ENCODE measurements around the gene HLA-B.
A peak's percentile ranks its signal among the peaks of the same experiment; 100 is the strongest.
"Not testable (repeated sequence)": the region's sequence is repeated elsewhere in the genome, so short reads cannot be mapped to it uniquely, and the experiment has no call there.

HLA-B gene

DNA sequence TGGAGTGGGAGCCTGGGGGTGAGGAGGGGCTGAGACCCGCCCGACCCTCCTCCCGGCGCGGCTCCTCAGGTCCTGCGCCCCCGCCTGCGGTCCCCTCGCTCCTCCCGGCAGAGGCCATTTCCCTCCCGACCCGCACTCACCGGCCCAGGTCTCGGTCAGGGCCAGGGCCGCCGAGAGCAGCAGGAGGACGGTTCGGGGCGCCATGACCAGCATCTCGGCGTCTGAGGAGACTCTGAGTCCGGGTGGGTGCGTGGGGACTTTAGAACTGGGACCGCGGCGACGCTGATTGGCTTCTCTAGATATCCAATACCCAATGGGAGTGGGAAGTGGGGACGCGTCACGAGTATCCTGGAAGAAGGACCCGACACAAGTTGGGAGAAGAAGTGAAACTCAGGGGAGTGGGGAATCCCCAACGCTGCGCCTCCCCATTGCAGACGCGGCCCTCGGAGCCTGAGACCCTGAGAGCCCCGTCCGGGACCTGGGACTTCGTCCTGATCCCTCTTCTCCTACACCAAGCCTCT lies at the start of gene HLA-B:
TSS of gene HLA-B (minus strand) at position 234 of the 521 bp plus-strand sequence. CDS start at position 213, 21 bp downstream.
- H3K4me1 Mint-ChIP-seq (ENCODE audit: low read depth) = peaks cover 52% of the 10 kb centered on the region
- peaks cover 6% of the 10 kb centered on the region for H3K27me3 Mint-ChIP-seq (ENCODE audit: low read depth)
- peak within 1 kb of the TSS; percentile 99 for H3K27ac Mint-ChIP-seq
- peak within 1 kb of the TSS; percentile 95 for H3K4me3 Mint-ChIP-seq
- peaks cover 54% of the 10 kb centered on the region for H3K36me3 Mint-ChIP-seq (ENCODE audit: low read depth)
- peaks cover 8% of the 10 kb centered on the region for H3K9me3 Mint-ChIP-seq

- Mint-ChIP-seq H3K27me3 (ENCODE audit: low read depth) (no peaks in the 10 kb centered on the region), H3K4me1 (ENCODE audit: low read depth) (peaks cover 56% of the 10 kb centered on the region), H3K9me3 (no peaks in the 10 kb centered on the region), H3K27ac (no peak overlapping the region), H3K36me3 (ENCODE audit: low read depth) (peaks cover 9% of the 10 kb centered on the region), H3K4me3 (no peak overlapping the region)
Observed at GRCh38 chr6:31405996-31406395, 49.0 kb upstream of the HLA-B start.

- H3K36me3 Mint-ChIP-seq (ENCODE audit: low read depth); H3K9me3 Mint-ChIP-seq; H3K27me3 Mint-ChIP-seq (ENCODE audit: low read depth); H3K27ac Mint-ChIP-seq: not testable (repeated sequence)
- peaks cover 52% of the 10 kb centered on the region for H3K4me1 Mint-ChIP-seq (ENCODE audit: low read depth)
- H3K4me3 Mint-ChIP-seq = peak overlapping the region; percentile 92
Observed at GRCh38 chr6:31404061-31404364, 47.0 kb upstream of the HLA-B start.

GRCh38 chr6:31403283-31404060 lies 46.5 kb upstream of the HLA-B start, which contains the start of gene MICA:
Gene MICA, plus strand, starts transcription at chr6:31403595. Its CDS starts 38 bp downstream, at chr6:31403633.
- Mint-ChIP-seq H3K9me3 (no peaks in the 10 kb centered on the region), H3K27me3 (ENCODE audit: low read depth) (peaks cover 3% of the 10 kb centered on the region), H3K4me3 (peak within 1 kb of the TSS; percentile 92), H3K36me3 (ENCODE audit: low read depth) (peaks cover 6% of the 10 kb centered on the region), H3K27ac (peak within 1 kb of the TSS; percentile 82), H3K4me1 (ENCODE audit: low read depth) (peaks cover 53% of the 10 kb centered on the region)

- Mint-ChIP-seq H3K9me3 (no peaks in the 10 kb centered on the region), H3K27ac (peak overlapping the region; percentile 82), H3K4me3 (peak overlapping the region; percentile 92), H3K36me3 (ENCODE audit: low read depth) (peaks cover 6% of the 10 kb centered on the region), H3K4me1 (ENCODE audit: low read depth) (peaks cover 50% of the 10 kb centered on the region), H3K27me3 (ENCODE audit: low read depth) (peaks cover 3% of the 10 kb centered on the region)
Observed at GRCh38 chr6:31402324-31403282, 45.6 kb upstream of the HLA-B start.

- peak overlapping the region; percentile 92 for H3K4me3 Mint-ChIP-seq
- no peaks in the 10 kb centered on the region for H3K9me3 Mint-ChIP-seq
- peak overlapping the region; percentile 88 for H3K27ac Mint-ChIP-seq
- peaks cover 48% of the 10 kb centered on the region for H3K4me1 Mint-ChIP-seq (ENCODE audit: low read depth)
- H3K27me3 Mint-ChIP-seq (ENCODE audit: low read depth) = peaks cover 3% of the 10 kb centered on the region
- H3K36me3 Mint-ChIP-seq (ENCODE audit: low read depth) = peaks cover 8% of the 10 kb centered on the region
Observed at GRCh38 chr6:31401403-31401802, 44.4 kb upstream of the HLA-B start.

GRCh38 chr6:31400467-31401289 lies 43.7 kb upstream of the HLA-B start:
- Mint-ChIP-seq H3K9me3 (no peaks in the 10 kb centered on the region), H3K4me3 (peak overlapping the region; percentile 92), H3K36me3 (ENCODE audit: low read depth) (peaks cover 6% of the 10 kb centered on the region), H3K27me3 (ENCODE audit: low read depth) (peaks cover 3% of the 10 kb centered on the region), H3K27ac (peak overlapping the region; percentile 88), H3K4me1 (ENCODE audit: low read depth) (peaks cover 43% of the 10 kb centered on the region)

GRCh38 chr6:31399589-31400466 lies 42.8 kb upstream of the HLA-B start:
- Mint-ChIP-seq H3K4me1 (ENCODE audit: low read depth) (peaks cover 41% of the 10 kb centered on the region), H3K27me3 (ENCODE audit: low read depth) (peaks cover 3% of the 10 kb centered on the region), H3K36me3 (ENCODE audit: low read depth) (peaks cover 4% of the 10 kb centered on the region), H3K27ac (peak overlapping the region; percentile 88), H3K9me3 (no peaks in the 10 kb centered on the region), H3K4me3 (peak overlapping the region; percentile 92)

DNA sequence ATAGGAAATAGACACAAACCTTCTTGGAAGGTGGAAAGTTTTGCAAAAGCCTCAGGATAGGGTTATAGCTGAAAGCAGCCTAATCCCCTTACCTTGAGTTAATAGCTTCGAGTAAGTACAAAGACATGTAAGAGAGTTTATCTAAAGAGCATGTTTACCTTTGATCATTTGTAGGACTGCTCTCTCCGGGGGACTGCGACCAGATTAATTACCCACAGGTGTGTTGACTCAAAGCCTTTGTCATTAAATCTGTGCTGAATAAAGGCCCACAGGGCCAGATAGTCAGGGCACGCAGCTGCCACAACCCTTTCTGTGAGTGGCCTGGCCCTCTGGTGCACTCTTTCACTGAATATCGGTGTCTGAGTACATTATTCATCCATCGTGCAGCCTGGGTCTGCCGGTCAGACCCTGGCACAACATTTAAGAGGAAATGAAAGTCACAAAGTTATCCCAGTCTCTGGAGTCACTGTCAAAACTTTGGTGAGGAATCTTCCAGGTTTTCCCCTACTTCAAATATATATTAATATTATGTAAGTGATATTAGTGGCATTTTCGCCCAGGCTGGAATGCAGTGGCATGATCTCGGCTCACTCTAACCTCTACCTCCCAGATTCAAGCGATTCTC lies 41.0 kb upstream of the HLA-B start:
- peaks cover 4% of the 10 kb centered on the region for H3K36me3 Mint-ChIP-seq (ENCODE audit: low read depth)
- no peak overlapping the region for H3K27ac Mint-ChIP-seq
- peaks cover 33% of the 10 kb centered on the region for H3K4me1 Mint-ChIP-seq (ENCODE audit: low read depth)
- no peak overlapping the region for H3K4me3 Mint-ChIP-seq
- peaks cover 3% of the 10 kb centered on the region for H3K27me3 Mint-ChIP-seq (ENCODE audit: low read depth)
- H3K9me3 Mint-ChIP-seq = no peaks in the 10 kb centered on the region

DNA sequence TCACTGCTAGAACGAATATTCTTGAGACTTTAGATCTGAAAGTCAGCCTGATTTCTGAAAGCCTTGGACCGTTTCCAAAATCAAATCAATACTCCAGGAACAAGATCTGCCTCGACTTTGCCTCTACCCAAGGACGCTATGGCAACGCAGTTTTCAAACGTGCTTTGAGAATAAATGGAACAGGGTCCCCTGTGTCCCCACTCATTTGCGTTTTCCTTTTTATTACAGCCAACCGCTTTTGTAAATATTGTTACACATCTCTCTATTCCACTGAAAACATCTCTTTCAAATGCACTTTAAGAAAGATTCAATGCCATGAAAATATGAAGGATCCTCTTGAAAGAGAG lies 40.1 kb upstream of the HLA-B start:
- not testable (repeated sequence) for H3K36me3 Mint-ChIP-seq (ENCODE audit: low read depth); H3K27me3 Mint-ChIP-seq (ENCODE audit: low read depth); H3K27ac Mint-ChIP-seq; H3K9me3 Mint-ChIP-seq
- peak overlapping the region; percentile 49 for H3K4me3 Mint-ChIP-seq
- peaks cover 24% of the 10 kb centered on the region for H3K4me1 Mint-ChIP-seq (ENCODE audit: low read depth)

DNA sequence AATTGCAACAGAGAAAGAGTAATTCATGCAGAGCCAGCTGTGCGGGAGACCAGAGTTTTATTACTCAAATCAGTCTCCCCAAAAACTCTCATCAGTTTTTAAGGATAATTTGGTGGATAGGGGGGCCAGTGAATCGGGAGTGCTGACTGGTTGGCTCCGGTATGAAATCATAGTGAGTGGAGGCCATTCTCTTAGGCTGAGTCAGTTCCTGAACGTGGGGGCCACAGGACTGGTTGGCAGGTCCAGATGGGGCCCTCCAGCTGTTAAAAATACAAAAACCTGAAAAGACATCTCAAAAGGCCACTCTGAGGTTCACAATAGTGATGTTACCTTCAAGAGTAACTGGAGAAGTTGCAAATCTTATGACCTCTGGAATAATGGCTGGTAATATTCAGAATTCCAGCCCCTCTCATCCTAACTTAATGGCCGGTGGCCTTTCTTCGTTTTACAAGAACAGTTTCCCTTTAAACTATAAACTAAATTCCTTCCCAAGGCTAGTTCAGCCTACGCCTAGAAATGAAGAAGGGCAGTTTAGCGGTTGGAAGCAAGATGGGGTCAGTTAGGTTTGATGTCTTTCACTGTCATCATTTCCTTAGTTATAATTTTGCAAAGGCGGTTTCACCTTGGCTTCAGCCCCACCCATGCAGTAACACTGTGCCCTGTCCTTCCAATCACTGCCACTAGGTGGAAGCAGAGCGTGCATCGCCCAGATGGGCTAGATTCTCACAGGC lies 39.6 kb upstream of the HLA-B start:
- H3K27me3 Mint-ChIP-seq (ENCODE audit: low read depth) = peaks cover 3% of the 10 kb centered on the region
- H3K27ac Mint-ChIP-seq = no peak overlapping the region
- H3K9me3 Mint-ChIP-seq = no peaks in the 10 kb centered on the region
- H3K36me3 Mint-ChIP-seq (ENCODE audit: low read depth) = peaks cover 4% of the 10 kb centered on the region
- H3K4me1 Mint-ChIP-seq (ENCODE audit: low read depth) = peaks cover 19% of the 10 kb centered on the region
- peak overlapping the region; percentile 49 for H3K4me3 Mint-ChIP-seq

- H3K4me3 Mint-ChIP-seq = no peak overlapping the region
- peaks cover 3% of the 10 kb centered on the region for H3K27me3 Mint-ChIP-seq (ENCODE audit: low read depth)
- H3K9me3 Mint-ChIP-seq = no peaks in the 10 kb centered on the region
- peaks cover 11% of the 10 kb centered on the region for H3K4me1 Mint-ChIP-seq (ENCODE audit: low read depth)
- peaks cover 4% of the 10 kb centered on the region for H3K36me3 Mint-ChIP-seq (ENCODE audit: low read depth)
- H3K27ac Mint-ChIP-seq = no peak overlapping the region
Observed at GRCh38 chr6:31395832-31396231, 38.9 kb upstream of the HLA-B start.

Measured in T-helper 1 cell treated with Interleukin-12 subunit alpha and Interleukin-12 subunit beta and Interleukin-4 antibody, amounts not matched to agents 30 μg/mL and 1 μg/mL, for 36 hours (primary cell).